Measurements from ENCODE around the gene RHBG. TPM values are rescaled to one million over a fixed set of nuclear protein-coding genes. Genes with fewer than 3 reads are reported as not detected.

Gene RHBG
- total RNA-seq, 2 experiments from 2014 or later: not detected

GRCh38 chr1:156388174-156389137, 19.4 kb downstream of the RHBG start:
- H3K4me1 Mint-ChIP-seq (ENCODE audit: low read depth): peaks cover 13% of the 10 kb centered on the region
- H3K27me3 Mint-ChIP-seq (ENCODE audit: low read depth): peaks cover 35% of the 10 kb centered on the region
- H3K27ac Mint-ChIP-seq: no peak overlapping the region
- no peak for DNase-seq
- POLR2A ChIA-PET: interaction anchor here (0.6 kb wide), 1 partner anchor 65 kb away, joined by 3 read pairs; no protein-coding TSS in a partner anchor
- H3K36me3 Mint-ChIP-seq (ENCODE audit: low read depth): no peaks in the 10 kb centered on the region
- CTCF ChIA-PET: interaction anchor here (0.8 to 3.4 kb wide), 4 partner anchors 31 to 220 kb away, joined by 3 to 85 read pairs (median 12); no protein-coding TSS in a partner anchor
- no peak for ATAC-seq
- H3K4me3 Mint-ChIP-seq: no peak overlapping the region
- no peaks in the 10 kb centered on the region for H3K9me3 Mint-ChIP-seq (ENCODE audit: insufficient read depth)

- Mint-ChIP-seq H3K36me3 (ENCODE audit: low read depth) (no peaks in the 10 kb centered on the region), H3K4me3 (no peak overlapping the region), H3K27me3 (ENCODE audit: low read depth) (peaks cover 35% of the 10 kb centered on the region), H3K4me1 (ENCODE audit: low read depth) (peaks cover 13% of the 10 kb centered on the region), H3K27ac (no peak overlapping the region), H3K9me3 (ENCODE audit: insufficient read depth) (no peaks in the 10 kb centered on the region)
- no peak for ATAC-seq
- no peak for DNase-seq
- POLR2A ChIA-PET: no interaction called here
- CTCF ChIA-PET: interaction anchor here (0.8 to 3.4 kb wide), 5 partner anchors 16 to 223 kb away, joined by 3 to 20 read pairs (median 3); no protein-coding TSS in a partner anchor
Observed at GRCh38 chr1:156389311-156389710, 20.3 kb downstream of the RHBG start.

- Mint-ChIP-seq H3K4me1 (ENCODE audit: low read depth) (peaks cover 10% of the 10 kb centered on the region), H3K9me3 (ENCODE audit: insufficient read depth) (no peaks in the 10 kb centered on the region), H3K36me3 (ENCODE audit: low read depth) (no peaks in the 10 kb centered on the region), H3K4me3 (no peak overlapping the region), H3K27ac (no peak overlapping the region), H3K27me3 (ENCODE audit: low read depth) (peaks cover 39% of the 10 kb centered on the region)
- POLR2A ChIA-PET: no interaction called here
- CTCF ChIA-PET: interaction anchor here (1.2 to 3.4 kb wide), 3 partner anchors 15 to 222 kb away, joined by 3 to 20 read pairs (median 3); no protein-coding TSS in a partner anchor
- no peak for DNase-seq
- no peak for ATAC-seq
Observed at GRCh38 chr1:156390469-156391365, 21.7 kb downstream of the RHBG start.

GRCh38 chr1:156391366-156391677, 22.3 kb downstream of the RHBG start:
- Mint-ChIP-seq H3K27ac (no peak overlapping the region), H3K4me1 (ENCODE audit: low read depth) (peaks cover 4% of the 10 kb centered on the region)
- CTCF ChIA-PET: interaction anchor here (3.4 kb wide), 1 partner anchor 55 kb away, joined by 20 read pairs; no protein-coding TSS in a partner anchor

GRCh38 chr1:156391701-156392100, 22.7 kb downstream of the RHBG start:
- H3K27ac Mint-ChIP-seq: no peak overlapping the region
- DNase-seq (no peak), ATAC-seq (no peak)
- peaks cover 3% of the 10 kb centered on the region for H3K4me1 Mint-ChIP-seq (ENCODE audit: low read depth)
- CTCF ChIA-PET: interaction anchor here (2.2 kb wide), 1 partner anchor 54 kb away, joined by 9 read pairs; no protein-coding TSS in a partner anchor
- peaks cover 36% of the 10 kb centered on the region for H3K27me3 Mint-ChIP-seq (ENCODE audit: low read depth)
- POLR2A ChIA-PET: no interaction called here
- no peak overlapping the region for H3K4me3 Mint-ChIP-seq
- H3K36me3 Mint-ChIP-seq (ENCODE audit: low read depth): no peaks in the 10 kb centered on the region
- no peaks in the 10 kb centered on the region for H3K9me3 Mint-ChIP-seq (ENCODE audit: insufficient read depth)

More at GRCh38 chr1:156391366-156391677, 22.3 kb downstream of the RHBG start:
- DNase-seq (no peak), ATAC-seq (no peak)
- no peak overlapping the region for H3K4me3 Mint-ChIP-seq
- H3K9me3 Mint-ChIP-seq (ENCODE audit: insufficient read depth): no peaks in the 10 kb centered on the region
- peaks cover 39% of the 10 kb centered on the region for H3K27me3 Mint-ChIP-seq (ENCODE audit: low read depth)
- no peaks in the 10 kb centered on the region for H3K36me3 Mint-ChIP-seq (ENCODE audit: low read depth)
- POLR2A ChIA-PET: no interaction called here

- Mint-ChIP-seq H3K9me3 (ENCODE audit: insufficient read depth) (no peaks in the 10 kb centered on the region), H3K36me3 (ENCODE audit: low read depth) (no peaks in the 10 kb centered on the region), H3K4me1 (ENCODE audit: low read depth) (peaks cover 3% of the 10 kb centered on the region), H3K4me3 (no peak overlapping the region), H3K27ac (no peak overlapping the region), H3K27me3 (ENCODE audit: low read depth) (peaks cover 29% of the 10 kb centered on the region)
- ChIA-PET CTCF (interaction anchor here (2.2 kb wide), 1 partner anchor 53 kb away, joined by 9 read pairs; no protein-coding TSS in a partner anchor), POLR2A (no interaction called here)
- no peak for DNase-seq
- ATAC-seq: no peak
Observed at GRCh38 chr1:156392452-156392853, 23.4 kb downstream of the RHBG start.

- ATAC-seq: no peak
- no peaks in the 10 kb centered on the region for H3K36me3 Mint-ChIP-seq (ENCODE audit: low read depth)
- peaks cover 3% of the 10 kb centered on the region for H3K4me1 Mint-ChIP-seq (ENCODE audit: low read depth)
- ChIA-PET POLR2A (no interaction called here), CTCF (interaction anchor here (2.2 to 4.2 kb wide), 2 partner anchors 7 to 53 kb away, joined by 9 to 25 read pairs; no protein-coding TSS in a partner anchor)
- H3K27ac Mint-ChIP-seq: no peak overlapping the region
- peaks cover 24% of the 10 kb centered on the region for H3K27me3 Mint-ChIP-seq (ENCODE audit: low read depth)
- H3K9me3 Mint-ChIP-seq (ENCODE audit: insufficient read depth): no peaks in the 10 kb centered on the region
- H3K4me3 Mint-ChIP-seq: no peak overlapping the region
- no peak for DNase-seq
Observed at GRCh38 chr1:156393095-156393494, 24.1 kb downstream of the RHBG start.

GRCh38 chr1:156394082-156394481, 25.1 kb downstream of the RHBG start:
- ChIA-PET CTCF (interaction anchor here (1.2 to 4.2 kb wide), 3 partner anchors 8 to 230 kb away, joined by 3 to 25 read pairs (median 4); no protein-coding TSS in a partner anchor), POLR2A (no interaction called here)
- Mint-ChIP-seq H3K27me3 (ENCODE audit: low read depth) (peaks cover 19% of the 10 kb centered on the region), H3K9me3 (ENCODE audit: insufficient read depth) (no peaks in the 10 kb centered on the region), H3K36me3 (ENCODE audit: low read depth) (no peaks in the 10 kb centered on the region), H3K4me3 (no peak overlapping the region), H3K27ac (no peak overlapping the region), H3K4me1 (ENCODE audit: low read depth) (no peaks in the 10 kb centered on the region)
- ATAC-seq (no peak), DNase-seq (no peak)

GRCh38 chr1:156394835-156395461, 25.9 kb downstream of the RHBG start:
- POLR2A ChIA-PET: no interaction called here
- ATAC-seq (no peak), DNase-seq (no peak)
- peaks cover 12% of the 10 kb centered on the region for H3K27me3 Mint-ChIP-seq (ENCODE audit: low read depth)
- no peaks in the 10 kb centered on the region for H3K36me3 Mint-ChIP-seq (ENCODE audit: low read depth)
- H3K9me3 Mint-ChIP-seq (ENCODE audit: insufficient read depth): no peaks in the 10 kb centered on the region
- no peak overlapping the region for H3K27ac Mint-ChIP-seq
- H3K4me3 Mint-ChIP-seq: no peak overlapping the region
- CTCF ChIA-PET: interaction anchor here (1.3 to 4.2 kb wide), 2 partner anchors 9 to 51 kb away, joined by 3 to 25 read pairs; no protein-coding TSS in a partner anchor
- H3K4me1 Mint-ChIP-seq (ENCODE audit: low read depth): no peaks in the 10 kb centered on the region

GRCh38 chr1:156399355-156400125, 30.5 kb downstream of the RHBG start:
- no peaks in the 10 kb centered on the region for H3K4me1 Mint-ChIP-seq (ENCODE audit: low read depth)

More at GRCh38 chr1:156399355-156400125, 30.5 kb downstream of the RHBG start:
- H3K27me3 Mint-ChIP-seq (ENCODE audit: low read depth): peaks cover 6% of the 10 kb centered on the region
- no peaks in the 10 kb centered on the region for H3K9me3 Mint-ChIP-seq (ENCODE audit: insufficient read depth)
- DNase-seq (no peak), ATAC-seq (no peak)
- CTCF ChIA-PET: interaction anchor here (0.8 to 2.8 kb wide), 2 partner anchors 14 to 46 kb away, joined by 3 to 14 read pairs; no protein-coding TSS in a partner anchor
- no peak overlapping the region for H3K27ac Mint-ChIP-seq
- POLR2A ChIA-PET: no interaction called here
- H3K4me3 Mint-ChIP-seq: no peak overlapping the region
- no peaks in the 10 kb centered on the region for H3K36me3 Mint-ChIP-seq (ENCODE audit: low read depth)

All from activated CD8-positive, alpha-beta T cell treated with anti-CD3 and anti-CD28 coated beads, Interleukin-2, amount 10 ng/mL, durations not matched to agents 7 days and 5 days (primary cell).